Stimulated activated CD4-positive, alpha-beta T cell treated with anti-CD3 and anti-CD28 coated beads, Interleukin-15, amount 100 ng/mL, for 48 hours (primary cell): ENCODE results near the gene ATG4B.
"Not testable (repeated sequence)": the region's sequence is repeated elsewhere in the genome, so short reads cannot be mapped to it uniquely, and the experiment has no call there.

ENCODE experiments used
- DNase-seq, 2 donors: peaks; one replicate each; pipeline ENCODE4 v3.0.0-alpha.2; 2020; ENCODE audit warnings: low read depth in 2 of 2

The ATG4B gene

GRCh38 chr2:241637018-241637794 lies at the start of gene ATG4B, which contains the start of gene THAP4:
ATG4B (plus strand) TSS chr2:241637693; CDS start chr2:241637715, 22 bp downstream.
THAP4 (minus strand) TSS chr2:241637158; CDS start chr2:241637017, 141 bp downstream.
- DNase-seq: peak; percentile 62 to 67

- DNase-seq: not testable (repeated sequence)
Observed at GRCh38 chr2:241589863-241590262, 47.6 kb upstream of the ATG4B start.

DNA sequence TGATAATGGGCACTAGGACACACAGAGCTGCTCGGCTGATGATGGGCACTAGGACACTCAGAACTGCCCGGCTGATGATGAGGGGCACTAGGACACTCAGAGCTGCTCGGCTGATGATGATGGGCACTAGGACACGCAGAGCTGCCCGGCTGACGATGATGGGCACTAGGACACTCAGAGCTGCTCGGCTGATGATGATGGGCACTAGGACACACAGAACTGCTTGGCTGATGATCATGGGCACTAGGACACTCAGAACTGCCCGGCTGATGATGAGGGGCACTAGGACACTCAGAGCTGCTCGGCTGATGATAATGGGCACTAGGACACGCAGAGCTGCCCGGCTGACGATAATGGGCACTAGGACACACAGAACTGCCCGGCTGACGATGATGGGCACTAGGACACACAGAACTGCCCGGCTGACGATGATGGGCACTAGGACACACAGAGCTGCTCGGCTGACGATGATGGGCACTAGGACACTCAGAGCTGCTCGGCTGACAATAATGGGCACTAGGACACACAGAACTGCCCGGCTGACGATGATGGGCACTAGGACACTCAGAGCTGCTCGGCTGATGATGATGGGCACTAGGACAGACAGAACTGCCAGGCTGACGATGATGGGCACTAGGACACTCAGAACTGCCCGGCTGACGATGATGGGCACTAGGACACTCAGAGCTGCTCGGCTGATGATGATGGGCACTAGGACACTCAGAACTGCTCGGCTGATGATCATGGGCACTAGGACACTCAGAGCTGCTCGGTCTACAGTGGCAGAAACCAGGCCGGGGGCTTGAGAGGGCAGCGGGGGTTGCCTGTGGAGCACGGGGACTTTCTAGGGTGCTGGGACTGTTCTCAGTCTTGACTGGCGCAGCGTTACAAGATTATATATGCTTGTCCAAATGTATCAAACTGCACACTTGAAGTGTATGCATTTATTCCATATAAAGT lies 46.7 kb upstream of the ATG4B start:
- not testable (repeated sequence) for DNase-seq

DNA sequence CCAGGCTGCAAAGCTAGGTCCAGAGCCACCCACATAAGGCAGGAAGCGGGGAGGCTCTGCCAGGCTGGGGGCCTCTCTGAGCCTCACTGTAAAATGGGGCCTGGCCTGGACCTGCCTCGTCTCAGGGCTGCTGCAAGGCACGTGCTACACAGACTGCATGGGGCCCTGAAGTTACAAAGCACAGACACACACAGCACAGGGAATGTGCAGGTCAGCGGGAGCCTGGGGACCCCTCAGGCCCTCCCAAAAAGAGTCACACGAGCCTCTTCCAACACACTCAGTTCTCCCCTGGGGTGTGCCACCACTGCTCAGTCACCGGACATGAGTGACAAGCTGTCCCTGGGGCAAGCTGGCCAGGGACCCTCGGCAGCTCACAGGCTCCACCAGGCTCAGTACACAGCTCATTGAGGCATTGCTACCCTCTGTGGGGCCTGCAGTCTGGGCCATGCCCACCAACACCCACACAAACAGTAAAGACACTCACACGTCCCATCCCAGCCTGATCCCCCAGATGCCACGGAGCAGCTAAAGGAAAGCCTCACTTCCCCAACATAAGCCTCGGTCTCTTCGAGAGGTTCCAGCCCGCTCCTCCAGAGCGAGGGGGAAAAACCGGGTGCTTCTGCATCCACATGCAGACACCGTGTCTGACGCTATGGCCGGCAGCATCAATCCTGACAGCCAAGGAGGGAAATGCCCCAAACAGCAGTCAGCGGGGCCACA lies 45.2 kb upstream of the ATG4B start:
- no peak for DNase-seq

GRCh38 chr2:241593271-241593670 lies 44.2 kb upstream of the ATG4B start:
- DNase-seq: no peak

DNA sequence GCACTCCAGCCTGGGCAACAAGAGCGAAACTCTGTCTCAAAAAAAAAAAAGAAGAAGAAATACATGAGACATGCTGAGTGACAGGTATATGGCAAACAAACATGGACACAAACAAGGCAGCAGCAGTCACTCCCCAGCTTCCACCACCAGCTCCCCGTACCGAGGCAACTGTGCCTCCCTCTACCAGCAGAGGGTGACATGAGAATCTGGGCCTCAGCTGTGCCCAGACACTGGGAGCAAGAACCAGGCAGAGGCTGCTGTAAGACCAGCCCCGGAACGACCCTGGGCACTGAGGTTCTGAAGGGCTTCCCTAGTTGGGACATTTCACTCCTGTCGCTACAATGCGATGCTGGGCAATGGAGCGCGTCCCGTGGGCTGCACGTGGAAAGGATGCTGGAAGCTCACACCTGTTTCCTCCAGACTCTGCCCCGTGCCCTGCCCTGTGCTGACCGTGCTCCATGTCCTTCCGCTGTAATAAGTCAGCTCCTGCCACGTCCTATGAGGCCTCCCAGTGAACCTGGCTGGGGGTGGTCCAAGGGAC lies 41.8 kb upstream of the ATG4B start:
- no peak for DNase-seq

DNA sequence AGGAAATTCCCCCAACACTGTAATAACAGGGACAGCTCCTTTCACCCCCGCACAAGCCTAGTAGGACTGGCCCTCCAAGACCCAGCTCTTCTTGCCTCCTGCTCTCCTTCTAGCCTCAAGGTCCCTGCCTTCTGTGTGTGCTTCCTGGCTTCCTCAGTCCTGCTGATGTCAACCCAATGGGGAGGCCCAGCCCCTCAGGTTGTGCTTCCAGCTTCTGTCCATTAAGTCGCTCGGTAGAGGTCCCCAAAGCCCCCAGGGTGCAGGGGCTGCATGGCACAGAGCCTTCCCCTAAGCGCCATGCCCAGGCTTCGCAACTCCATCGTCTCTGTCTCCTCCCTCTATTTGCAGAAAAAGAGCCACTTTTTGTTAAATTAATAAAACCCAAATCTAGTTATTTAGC lies 39.9 kb upstream of the ATG4B start:
- DNase-seq: no peak

DNA sequence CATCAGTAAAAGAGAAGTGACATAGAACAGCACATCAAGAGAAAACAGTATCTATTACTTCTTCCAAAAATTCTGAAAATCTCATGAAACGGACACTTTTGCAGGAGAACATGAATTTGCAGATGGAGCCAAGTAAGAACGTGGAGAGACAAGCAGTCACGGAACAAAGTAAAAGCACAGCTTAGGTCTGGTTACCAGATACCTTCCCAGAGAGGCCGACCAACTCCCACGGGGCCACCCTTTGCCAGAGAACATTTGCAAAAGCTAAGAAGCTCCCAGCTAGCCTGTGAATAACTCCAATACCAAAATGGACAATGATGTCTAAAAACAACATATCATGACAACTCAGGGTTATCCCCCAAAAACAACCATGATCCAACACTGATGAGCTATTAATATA lies 39.4 kb upstream of the ATG4B start:
- DNase-seq: no peak

DNA sequence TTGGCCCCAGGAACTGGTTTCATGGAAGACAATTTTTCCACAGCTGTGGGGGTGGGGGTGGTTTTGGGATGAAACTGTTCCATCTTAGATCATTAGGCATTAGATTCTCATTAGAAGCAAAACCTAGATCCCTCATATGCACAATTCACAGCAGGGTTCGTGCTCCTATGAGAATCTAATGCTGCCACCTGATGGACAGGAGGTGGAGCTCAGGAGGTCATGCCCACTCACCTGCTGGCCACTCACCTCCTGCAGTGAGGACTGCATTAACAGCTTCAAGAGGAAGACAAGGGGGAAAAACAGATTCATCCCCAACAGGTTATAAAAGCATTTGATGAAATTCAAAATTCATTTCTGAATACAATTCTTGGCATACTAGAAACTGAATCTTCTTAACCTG lies 39.0 kb upstream of the ATG4B start:
- no peak for DNase-seq

GRCh38 chr2:241599615-241600014 lies 37.9 kb upstream of the ATG4B start:
- DNase-seq: no peak

DNA sequence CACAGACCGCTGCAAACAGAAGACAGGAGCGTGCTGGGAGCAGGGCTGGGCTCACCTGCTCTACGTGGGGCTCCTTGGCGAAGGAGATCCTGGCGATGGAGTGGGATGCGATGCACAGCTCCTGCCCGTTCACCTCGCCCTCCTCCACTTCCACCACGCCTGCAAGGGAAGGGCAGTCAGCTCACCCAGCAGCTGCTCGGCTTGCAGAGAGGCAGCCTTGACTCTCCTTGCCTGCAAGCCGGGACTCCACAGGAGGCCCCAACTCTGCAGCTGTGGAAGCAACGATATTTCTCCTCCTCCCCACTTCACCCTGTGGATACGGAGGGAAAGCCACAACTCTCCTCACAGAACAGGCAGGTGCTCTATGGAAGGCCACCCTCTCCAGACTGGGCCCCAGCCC lies 35.7 kb upstream of the ATG4B start:
- no peak for DNase-seq

DNA sequence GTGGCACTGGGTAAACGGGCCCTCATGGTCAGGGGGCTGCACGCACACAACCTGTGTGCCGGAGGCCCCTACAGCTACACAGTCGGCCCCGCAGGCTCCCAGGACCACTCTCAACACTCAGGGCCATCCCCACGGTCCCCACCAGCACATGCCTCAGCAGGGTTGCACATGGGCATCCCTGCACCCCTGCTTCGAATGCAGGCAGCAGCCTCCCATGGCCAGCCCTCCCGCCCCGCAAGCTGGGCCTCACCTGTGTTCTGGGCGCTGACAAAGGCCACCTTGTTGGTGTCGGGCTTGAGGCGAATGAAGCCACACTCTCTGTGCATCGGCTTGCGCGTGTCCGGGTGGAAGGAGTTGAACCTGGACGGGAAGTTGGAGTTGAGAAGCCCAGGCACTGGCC lies 34.8 kb upstream of the ATG4B start:
- DNase-seq: no peak

DNA sequence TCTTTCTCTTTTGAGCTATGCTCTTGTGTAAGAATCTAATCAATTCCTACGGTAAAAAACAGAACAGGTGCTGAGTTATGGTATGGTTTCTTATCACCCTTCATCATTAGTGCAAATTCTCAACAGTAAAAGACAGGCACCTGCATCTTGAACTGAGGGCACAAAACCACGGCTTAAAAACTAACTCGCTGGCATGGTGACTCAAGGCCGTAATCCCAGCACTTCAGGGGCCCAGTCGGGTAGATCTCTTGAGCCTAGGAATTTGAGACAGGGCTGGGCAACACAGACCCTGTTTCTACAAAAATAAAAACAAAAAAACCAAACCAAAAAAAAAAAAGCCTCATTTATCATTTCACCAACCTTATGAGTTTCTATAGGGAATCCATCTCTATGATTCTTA lies 33.8 kb upstream of the ATG4B start:
- DNase-seq: no peak

- DNase-seq: no peak
Observed at GRCh38 chr2:241606186-241606585, 31.3 kb upstream of the ATG4B start.

DNA sequence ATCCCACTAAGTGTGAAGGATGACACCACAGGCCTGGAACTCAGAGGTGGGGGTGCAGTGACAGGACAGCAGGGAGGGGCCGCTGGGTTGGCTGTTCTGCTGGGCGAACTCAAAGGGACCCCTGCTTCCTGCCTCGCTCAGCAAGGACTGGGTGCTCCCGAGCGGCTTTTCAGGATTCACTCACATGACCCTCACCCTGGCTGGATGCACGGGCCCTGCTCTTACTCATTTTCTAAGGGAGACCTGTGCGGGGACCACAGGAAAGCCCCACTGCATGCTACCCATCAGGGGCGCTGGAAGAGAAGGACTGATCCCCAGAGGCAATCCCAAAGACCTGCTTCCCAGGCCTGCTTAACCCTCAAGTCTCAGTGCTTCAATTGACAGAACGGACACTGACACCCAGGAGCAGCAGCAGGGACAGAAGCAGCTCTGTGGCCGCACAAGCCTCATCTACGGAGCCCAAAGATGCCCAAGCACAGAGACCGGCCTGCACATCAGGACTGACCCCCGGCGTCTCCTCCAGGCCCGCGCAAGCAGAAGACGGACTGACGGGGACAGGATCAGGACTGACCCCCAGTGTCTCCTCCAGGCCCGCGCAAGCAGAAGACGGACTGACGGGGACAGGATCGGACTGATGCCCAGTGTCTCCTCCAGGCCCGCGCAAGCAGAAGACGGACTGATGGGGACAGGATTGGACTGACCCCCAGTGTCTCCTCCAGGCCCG lies 30.2 kb upstream of the ATG4B start:
- no peak for DNase-seq

- no peak for DNase-seq
Observed at GRCh38 chr2:241608881-241609280, 28.6 kb upstream of the ATG4B start.

DNA sequence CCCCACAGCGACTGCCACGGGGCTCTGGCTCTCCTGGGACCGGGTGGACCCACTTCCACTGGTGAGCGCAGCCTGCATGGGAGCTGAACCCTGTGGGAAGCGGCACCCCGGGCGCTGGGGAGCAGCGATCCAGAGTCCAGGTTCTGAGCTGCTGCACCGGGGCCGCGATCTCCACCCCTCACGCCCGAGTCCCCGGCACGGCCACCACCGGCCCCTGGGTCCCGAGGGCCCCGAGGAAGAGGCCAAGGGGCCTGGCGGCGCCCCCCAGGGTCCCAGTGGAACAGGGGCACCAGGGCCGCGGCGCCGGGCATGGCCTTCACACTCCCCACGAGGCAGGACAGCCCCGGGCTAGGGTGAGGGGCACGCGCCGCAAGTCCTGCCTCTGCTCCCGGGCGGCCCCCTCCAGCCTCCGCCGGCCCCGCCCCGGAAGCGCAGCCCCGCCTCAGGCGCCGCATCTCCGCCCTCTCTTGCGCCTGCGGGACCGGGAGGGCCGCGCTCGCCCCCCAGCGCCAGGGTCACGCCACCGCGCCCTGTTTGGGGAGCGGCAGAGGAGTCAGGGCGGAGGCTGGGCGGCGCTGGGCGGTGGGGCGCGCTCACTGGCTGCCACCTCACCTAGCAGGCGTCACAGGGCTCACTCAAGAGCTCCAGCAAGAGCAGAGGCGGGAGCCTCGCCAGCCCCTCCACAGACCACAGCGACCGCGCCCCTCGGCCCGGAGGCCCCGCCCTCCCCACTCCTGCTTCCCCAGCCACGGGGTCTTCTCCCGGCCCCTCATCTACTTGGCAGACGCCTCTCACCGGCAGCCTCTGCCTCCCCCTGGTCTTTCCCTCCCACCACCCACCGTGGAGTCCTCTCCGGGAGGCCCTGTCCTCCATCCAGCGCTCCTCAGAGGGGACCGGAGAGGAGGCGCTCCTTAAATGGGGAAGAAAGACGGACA lies 27.4 kb upstream of the ATG4B start:
- peak; percentile 80 to 90 for DNase-seq

DNA sequence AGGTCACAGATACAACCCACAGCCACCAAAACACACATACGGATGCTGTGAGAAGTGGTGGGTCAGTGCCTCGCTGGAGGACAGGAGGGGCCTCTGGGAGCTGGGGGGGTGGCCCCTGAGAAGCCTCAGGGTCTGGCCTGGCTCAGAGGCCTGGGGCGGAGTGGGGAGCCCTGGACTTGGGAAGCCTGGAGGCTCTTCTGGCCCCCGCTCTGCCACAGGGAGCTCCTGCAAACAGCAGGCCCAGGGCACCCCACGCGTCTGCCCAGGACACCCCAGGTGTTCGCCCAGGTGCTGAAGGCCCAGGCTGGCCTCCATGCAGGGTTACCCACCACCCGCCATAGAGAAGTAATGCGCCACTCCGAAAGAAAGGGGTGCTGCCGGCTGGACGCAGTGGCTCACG lies 26.4 kb upstream of the ATG4B start:
- DNase-seq: no peak

DNA sequence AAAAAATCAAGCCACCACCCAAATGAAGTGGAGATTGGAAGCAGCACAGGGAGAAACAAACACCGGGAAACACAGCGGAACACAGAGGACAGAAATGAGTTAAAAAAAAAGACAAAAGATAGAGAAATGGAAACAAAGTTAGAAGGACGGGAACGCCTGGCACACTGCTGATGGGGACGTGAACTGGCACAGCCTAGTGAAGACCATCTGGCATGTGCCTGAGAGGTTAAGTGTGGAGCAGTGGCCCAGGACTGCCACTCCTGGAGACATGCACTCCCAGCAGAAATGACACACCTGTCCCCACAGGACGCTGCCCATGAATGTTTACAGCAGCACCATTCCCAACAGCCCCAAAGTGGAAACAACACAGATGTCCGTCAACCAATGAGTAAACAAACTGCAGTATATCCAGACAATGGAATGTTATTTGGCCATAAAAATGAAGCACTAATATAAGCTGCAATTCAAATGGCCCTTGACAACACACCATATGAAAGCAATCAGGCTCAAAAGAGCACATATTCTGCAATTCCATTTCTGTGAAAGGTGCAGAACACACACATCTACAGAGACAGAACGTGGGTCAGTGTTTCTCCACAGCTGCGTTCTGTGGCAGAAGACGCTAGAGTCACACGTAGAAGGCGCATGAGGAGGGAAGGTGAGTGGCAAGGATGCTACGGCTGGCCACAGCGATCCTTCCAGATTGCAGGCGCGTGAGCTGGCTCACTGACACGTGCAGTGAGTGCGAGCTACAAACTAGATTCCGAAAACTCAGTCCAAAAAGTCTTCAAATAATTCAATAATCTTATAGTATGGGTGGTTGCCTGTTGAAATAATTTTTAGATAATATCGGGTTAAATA lies 25.1 kb upstream of the ATG4B start:
- no peak for DNase-seq
